ENCODE measurements around the gene PIP. TPM values are rescaled to one million over a fixed set of nuclear protein-coding genes. Genes with fewer than 3 reads are reported as not detected.

Gene PIP, protein sequence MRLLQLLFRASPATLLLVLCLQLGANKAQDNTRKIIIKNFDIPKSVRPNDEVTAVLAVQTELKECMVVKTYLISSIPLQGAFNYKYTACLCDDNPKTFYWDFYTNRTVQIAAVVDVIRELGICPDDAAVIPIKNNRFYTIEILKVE
- total RNA-seq (2022; extraction: Qiagen RNA extraction; ENCODE audit: low read depth): 0.28 TPM in 1 of 5 replicates, not detected in the others

DNA sequence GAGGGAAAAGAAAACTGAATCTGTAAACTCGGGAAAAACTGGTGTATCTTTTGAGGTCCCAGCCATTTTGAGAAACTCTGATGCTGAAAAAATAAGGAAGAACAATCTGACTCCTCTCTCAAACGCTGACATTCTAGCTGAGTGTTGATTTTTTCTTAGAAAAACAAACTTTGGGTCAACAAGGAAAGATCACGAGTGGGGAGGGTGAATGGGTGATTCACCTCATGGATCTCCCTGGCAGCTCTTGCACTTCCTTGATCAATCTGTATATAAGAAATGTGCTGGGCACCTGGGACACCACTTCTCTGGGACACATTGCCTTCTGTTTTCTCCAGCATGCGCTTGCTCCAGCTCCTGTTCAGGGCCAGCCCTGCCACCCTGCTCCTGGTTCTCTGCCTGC, at the start of gene PIP:
TSS of gene PIP (plus strand) at position 297 of the 400 bp plus-strand sequence. CDS start at position 337, 40 bp downstream.

DNA sequence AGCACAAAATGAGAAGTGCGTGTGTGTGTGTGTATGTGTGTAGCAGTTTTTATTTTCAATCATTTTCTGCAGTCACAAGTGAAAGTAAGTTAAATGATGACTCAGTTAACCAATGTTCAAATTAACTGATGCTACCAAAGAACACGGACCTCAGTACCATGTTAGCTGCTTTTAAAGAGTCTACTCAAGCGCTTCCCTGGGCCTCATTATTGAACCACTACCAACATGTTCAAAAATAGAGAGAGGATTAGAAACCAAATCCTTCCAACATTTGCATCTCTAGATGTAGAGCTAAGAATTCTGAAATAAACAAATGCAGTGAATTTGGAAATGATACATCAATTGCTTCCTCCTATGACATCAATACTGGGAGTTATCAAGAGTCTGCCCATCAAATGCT, 51.1 kb downstream of the PIP start, which contains the start of gene TAS2R39:
TSS of gene TAS2R39 (plus strand) at position 396 of the 400 bp plus-strand sequence. CDS start at position 396, 0 bp downstream.

Other genes starting within 250 kb of the PIP start
- gene TRPV6, start 246.3 kb upstream of the PIP start, total RNA-seq (2022; extraction: Qiagen RNA extraction; ENCODE audit: low read depth): not detected in 5 replicates
- not detected in 5 replicates for gene TRPV5, start 198.3 kb upstream of the PIP start, total RNA-seq (2022; extraction: Qiagen RNA extraction; ENCODE audit: low read depth)
- gene LLCFC1, start 192.6 kb upstream of the PIP start, total RNA-seq (2022; extraction: Qiagen RNA extraction; ENCODE audit: low read depth): not detected in 5 replicates
- gene KEL, start 169.7 kb upstream of the PIP start, total RNA-seq (2022; extraction: Qiagen RNA extraction; ENCODE audit: low read depth): not detected in 5 replicates
- gene OR9A2, start 104.9 kb upstream of the PIP start, total RNA-seq (2022; extraction: Qiagen RNA extraction; ENCODE audit: low read depth): not detected in 5 replicates
- not detected in 5 replicates for gene OR6V1, start 79.7 kb upstream of the PIP start, total RNA-seq (2022; extraction: Qiagen RNA extraction; ENCODE audit: low read depth)
- not detected in 5 replicates for gene TAS2R39, start 51.3 kb downstream of the PIP start, total RNA-seq (2022; extraction: Qiagen RNA extraction; ENCODE audit: low read depth)
- gene TAS2R40, start 90.0 kb downstream of the PIP start, total RNA-seq (2022; extraction: Qiagen RNA extraction; ENCODE audit: low read depth): not detected in 5 replicates
- gene GSTK1, start 131.4 kb downstream of the PIP start, total RNA-seq (2022; extraction: Qiagen RNA extraction; ENCODE audit: low read depth): 111 to 134 TPM (median 116 TPM) in 5 replicates
- 0.85 to 1.7 TPM (median 1.4 TPM) in 5 replicates for gene TMEM139, start 152.9 kb downstream of the PIP start, total RNA-seq (2022; extraction: Qiagen RNA extraction; ENCODE audit: low read depth)
- gene CASP2, start 156.3 kb downstream of the PIP start, total RNA-seq (2022; extraction: Qiagen RNA extraction; ENCODE audit: low read depth): 17.1 to 23.9 TPM (median 20.9 TPM) in 5 replicates
- gene CLCN1, start 184.0 kb downstream of the PIP start, total RNA-seq (2022; extraction: Qiagen RNA extraction; ENCODE audit: low read depth): 0.06 to 0.11 TPM in 2 of 5 replicates, not detected in the others
- gene FAM131B, start 230.6 kb downstream of the PIP start, total RNA-seq (2022; extraction: Qiagen RNA extraction; ENCODE audit: low read depth): 0.33 to 0.71 TPM (median 0.46 TPM) in 5 replicates
- 142 to 207 TPM (median 178 TPM) in 5 replicates for gene ZYX, start 249.3 kb downstream of the PIP start, total RNA-seq (2022; extraction: Qiagen RNA extraction; ENCODE audit: low read depth)

Measured in A549 treated with RU486 at 1 μM for 4 hours (cell line).